K562 (cell line): ENCODE results near the gene GALNT17. TPM values are rescaled to one million over a fixed set of nuclear protein-coding genes. Genes with fewer than 3 reads are reported as not detected.

Experiments
- ATAC-seq: fragments of 200-7000 bp; cut with Tn5 transposase; 3 replicates; pipeline ENCODE4 v1.9.1; 2020; ENCODE audit warnings: moderate library complexity
- BruUV-seq: library from RNA; stranded (reverse); fragments of 400-500 nt; replicated peaks from 2 replicates; lab custom pipeline; 2021; lab: Mats Ljungman, UMichigan
- CTCF ChIA-PET: fragments of 300-600 bp; formaldehyde crosslinking; extraction: SDS; loops from one replicate; lab custom pipeline; 2021; ENCODE audit warnings: low intra/inter-chr PET ratio; lab: Yijun Ruan, JAX
- POLR2A ChIA-PET: fragments of 300-600, 350-650 bp; sonication (Branson Sonifier 250); formaldehyde crosslinking; extraction: SDS; loops from one replicate; lab custom pipeline; 2021; ENCODE audit warnings: antibody characterized with exemption, inconsistent platforms; lab: Yijun Ruan, JAX
- DNase-seq, 4 experiments: peaks; one replicate each; pipeline versions ENCODE4 v3.0.0 to v3.0.0-alpha.2; 2011 to 2018; ENCODE audit warnings: low spot score in 3 of 4, mixed read lengths in 3 of 4; ENCODE audit errors: extremely low read depth in 1 of 4
- FAIRE-seq: peaks from 2 replicates; lab custom pipeline; 2011; peaks lifted over from hg19 to GRCh38; lab: Jason Lieb, UNC
- H2AFZ ChIP-seq: 2 replicates; pipeline ENCODE4 v1.6.0; 2011; ENCODE audit warnings: low read depth, low read length, control low read depth, inconsistent platforms
- H3K27ac ChIP-seq: fragments of 200-600 bp; 3 replicates; pipeline ENCODE4 v1.8.0; 2011; ENCODE audit warnings: low read depth, mild to moderate bottlenecking, control low read depth, inconsistent platforms, low read length, moderate library complexity, mixed read lengths; ENCODE audit errors: extremely low read depth
- H3K27me3 ChIP-seq, 2 experiments: fragments of 300-600 bp in 1 of 2; 2 replicates in 1 of 2; 3 replicates in 1 of 2; pipeline versions ENCODE4 v1.6.0 to v1.8.0; 2011; ENCODE audit warnings: inconsistent platforms in 2 of 2, low read length in 2 of 2, mild to moderate bottlenecking in 1 of 2, mixed read lengths in 1 of 2, moderate library complexity in 1 of 2; ENCODE audit not compliant: control insufficient read depth in 2 of 2, insufficient read depth in 2 of 2
- H3K36me3 ChIP-seq: fragments of 300-600 bp; 3 replicates; pipeline ENCODE4 v1.8.0; 2011; ENCODE audit warnings: mild to moderate bottlenecking, low read length, inconsistent platforms; ENCODE audit not compliant: control insufficient read depth, insufficient read depth
- H3K4me1 ChIP-seq, 2 experiments: fragments of 200-600 bp in 1 of 2; replicated peaks in 1 of 2; 2 replicates in 1 of 2; 3 replicates in 1 of 2; pipeline versions ENCODE4 v1.5.1 to v1.8.0; 2011; ENCODE audit warnings: inconsistent platforms in 2 of 2, low read length in 2 of 2, mild to moderate bottlenecking in 1 of 2, mixed read lengths in 1 of 2, moderate library complexity in 1 of 2; ENCODE audit not compliant: control insufficient read depth in 2 of 2, insufficient read depth in 2 of 2
- H3K4me2 ChIP-seq: 2 replicates; pipeline ENCODE4 v1.6.1; 2011; ENCODE audit warnings: low read length, control low read depth, inconsistent platforms, mixed read lengths; ENCODE audit not compliant: insufficient read depth
- H3K4me3 ChIP-seq: fragments of 200-600 bp; sonication (generic), shearing (Covaris generic); 2 replicates; pipeline ENCODE4 v1.5.1; 2016; ENCODE audit warnings: control low read depth, inconsistent platforms
- H3K79me2 ChIP-seq: fragments of 200-600 bp; 3 replicates; pipeline ENCODE4 v1.8.0; 2011; ENCODE audit warnings: low read length, inconsistent platforms; ENCODE audit not compliant: control insufficient read depth, insufficient read depth
- H3K9ac ChIP-seq, 2 experiments: 2 replicates each; pipeline versions ENCODE4 v1.6.0 to v1.6.1; 2011; ENCODE audit warnings: low read depth in 2 of 2, low read length in 2 of 2, control low read depth in 1 of 2, inconsistent platforms in 1 of 2, mild to moderate bottlenecking in 1 of 2, mixed read lengths in 1 of 2; ENCODE audit not compliant: insufficient read depth in 1 of 2
- H3K9me1 ChIP-seq: one replicate; pipeline ENCODE4 v1.6.0; 2011; ENCODE audit warnings: inconsistent platforms, mild to moderate bottlenecking, low read length, moderate library complexity; ENCODE audit not compliant: control insufficient read depth, insufficient read depth
- H3K9me3 ChIP-seq: replicated peaks from 2 replicates; pipeline ENCODE4 v1.5.1; 2011; ENCODE audit warnings: low read depth, low read length, inconsistent platforms; ENCODE audit not compliant: control insufficient read depth, insufficient read depth
- H4K20me1 ChIP-seq: replicated peaks from 2 replicates; pipeline ENCODE4 v1.6.1; 2011; ENCODE audit warnings: low read length, inconsistent platforms, mixed read lengths; ENCODE audit not compliant: control insufficient read depth, insufficient read depth
- ARID2 ChIP-seq: fragments of 450-650 bp; IDR thresholded peaks from 2 replicates; pipeline ENCODE4 v1.6.1; 2017; ENCODE audit warnings: antibody characterized with exemption, mild to moderate bottlenecking
- EP300 ChIP-seq: IDR thresholded peaks from 2 replicates; pipeline ENCODE4 v1.6.1; 2012; ENCODE audit warnings: low read length, improper control_type of control experiment
- FOS ChIP-seq: IDR thresholded peaks from 3 replicates; pipeline ENCODE4 v1.6.1; 2011; ENCODE audit not compliant: insufficient read length; ENCODE audit errors: extremely low read depth
- XRCC5 ChIP-seq: fragments of 200-400 bp; formaldehyde crosslinking; IDR thresholded peaks from 2 replicates; pipeline ENCODE4 v1.6.1; 2017; ENCODE audit warnings: low read depth, mild to moderate bottlenecking, low read length
- ZNF311 ChIP-seq: fragments of 250-450 bp; sonication (Bioruptor Pico); IDR thresholded peaks from 2 replicates; pipeline ENCODE4 v1.4.0; 2020; ENCODE audit warnings: mild to moderate bottlenecking, moderate library complexity
- ZNF75A ChIP-seq: fragments of 450-650 bp; formaldehyde crosslinking; IDR thresholded peaks from 2 replicates; pipeline ENCODE4 v1.4.0; 2020; ENCODE audit warnings: mild to moderate bottlenecking
- WGBS: fragments of 100-300 bp; shearing (Covaris generic); methylation state at CpG from one replicate; pipeline ENCODE4 v1.1.6; 2016; ENCODE audit warnings: low coverage, mixed read lengths; ENCODE audit not compliant: insufficient coverage; ENCODE audit errors: missing lambda C conversion rate; 5-methylcytosine and 5-hydroxymethylcytosine counted together
- in situ Hi-C: fragments of 300-500 bp; cut with MboI; formaldehyde crosslinking; loops from 4 replicates; pipeline ENCODE4 v1.15.0; 2018; ENCODE audit warnings: inconsistent platforms, mixed read lengths
- intact Hi-C: fragments of 100-400 bp; cut with micrococcal nuclease; formaldehyde crosslinking; loops from 2 replicates; pipeline ENCODE4 v1.14.2; 2022
- polyA plus RNA-seq, 8 experiments: library from polyadenylated mRNA; depleted of rRNA in 4 of 8; stranded (reverse) in 5 of 8; unstranded in 3 of 8; fragments of >200 nt; fragmentation: Nextera tagmentation in 2 of 8; fragmentation: Illumina TruSeq in 1 of 8; extraction: Ambion mirVana in 2 of 8; extraction: Trizol in 1 of 8; gene quantifications; 2 replicates each; pipeline versions ENCODE4 v1.2.1 to v1.2.3, GENCODE V29; 2011 to 2014; ENCODE audit warnings: inconsistent platforms in 1 of 8, missing spikeins in 1 of 8
- total RNA-seq, 7 experiments: library from RNA; depleted of rRNA in 6 of 7; stranded (reverse); fragments of >200 nt in 6 of 7; fragmentation: Illumina TruSeq in 2 of 7; extraction: Trizol in 2 of 7; gene quantifications; 2 replicates each; pipeline versions ENCODE4 v1.2.1 to v1.2.3, GENCODE V29; 2011 to 2021; ENCODE audit warnings: low replicate concordance in 1 of 7
- TF ChIP-seq, protein P1 (sequence below): fragments of 150-350 bp; IDR thresholded peaks from 2 replicates; pipeline ENCODE4 v1.6.1; 2014; ENCODE audit warnings: low read depth, mild to moderate bottlenecking, low read length, borderline replicate concordance

GALNT17 gene
- total and polyA plus RNA-seq, 9 of the 15 experiments (the other 6 are each of a cell fraction or from before 2014, with no cell fraction given), result not detected

DNA sequence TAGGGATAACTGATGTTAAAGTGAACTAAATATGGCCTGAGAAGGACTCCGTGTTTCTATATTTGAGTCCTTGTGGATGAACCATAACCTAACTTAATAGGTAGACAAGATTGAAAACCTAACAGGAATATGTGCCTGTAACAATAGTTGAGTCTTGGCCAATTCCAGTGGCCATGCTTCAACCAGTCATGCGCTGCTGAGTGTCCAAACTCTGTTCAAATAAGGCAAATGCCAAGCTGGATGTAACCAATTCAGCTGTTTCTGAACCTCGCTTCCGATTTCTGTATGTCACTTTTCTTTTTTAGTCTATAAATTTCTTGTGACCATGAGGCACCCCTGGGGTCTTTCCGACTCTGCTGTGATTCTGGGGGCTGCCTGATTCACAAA, 608.2 kb downstream of the GALNT17 start:
- TF ChIP-seq ARID2 (no peak), ZNF75A (no peak), FOS (no peak), ZNF311 (CRISPR knock-in tag) (no peak), XRCC5 (no peak), EP300 (no peak)
- TF ChIP-seq, protein P1, sequence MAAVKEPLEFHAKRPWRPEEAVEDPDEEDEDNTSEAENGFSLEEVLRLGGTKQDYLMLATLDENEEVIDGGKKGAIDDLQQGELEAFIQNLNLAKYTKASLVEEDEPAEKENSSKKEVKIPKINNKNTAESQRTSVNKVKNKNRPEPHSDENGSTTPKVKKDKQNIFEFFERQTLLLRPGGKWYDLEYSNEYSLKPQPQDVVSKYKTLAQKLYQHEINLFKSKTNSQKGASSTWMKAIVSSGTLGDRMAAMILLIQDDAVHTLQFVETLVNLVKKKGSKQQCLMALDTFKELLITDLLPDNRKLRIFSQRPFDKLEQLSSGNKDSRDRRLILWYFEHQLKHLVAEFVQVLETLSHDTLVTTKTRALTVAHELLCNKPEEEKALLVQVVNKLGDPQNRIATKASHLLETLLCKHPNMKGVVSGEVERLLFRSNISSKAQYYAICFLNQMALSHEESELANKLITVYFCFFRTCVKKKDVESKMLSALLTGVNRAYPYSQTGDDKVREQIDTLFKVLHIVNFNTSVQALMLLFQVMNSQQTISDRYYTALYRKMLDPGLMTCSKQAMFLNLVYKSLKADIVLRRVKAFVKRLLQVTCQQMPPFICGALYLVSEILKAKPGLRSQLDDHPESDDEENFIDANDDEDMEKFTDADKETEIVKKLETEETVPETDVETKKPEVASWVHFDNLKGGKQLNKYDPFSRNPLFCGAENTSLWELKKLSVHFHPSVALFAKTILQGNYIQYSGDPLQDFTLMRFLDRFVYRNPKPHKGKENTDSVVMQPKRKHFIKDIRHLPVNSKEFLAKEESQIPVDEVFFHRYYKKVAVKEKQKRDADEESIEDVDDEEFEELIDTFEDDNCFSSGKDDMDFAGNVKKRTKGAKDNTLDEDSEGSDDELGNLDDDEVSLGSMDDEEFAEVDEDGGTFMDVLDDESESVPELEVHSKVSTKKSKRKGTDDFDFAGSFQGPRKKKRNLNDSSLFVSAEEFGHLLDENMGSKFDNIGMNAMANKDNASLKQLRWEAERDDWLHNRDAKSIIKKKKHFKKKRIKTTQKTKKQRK, result no peak
- FAIRE-seq (no peak), ATAC-seq (no peak), DNase-seq (no peak)
- H3K36me3 ChIP-seq, result no peaks in the 10 kb centered on the region
- 0% methylated on average over 5 of the region's 5 CpGs for WGBS
- H3K27me3 ChIP-seq, result peaks cover 3 to 4% of the 10 kb centered on the region in 2 experiments; a peak in 2 of 5 replicates
- no peaks in the 10 kb centered on the region for H3K9me3 ChIP-seq
- no peak overlapping the region for H3K9ac ChIP-seq
- no peaks in the 10 kb centered on the region for H3K9me1 ChIP-seq
- ChIA-PET POLR2A (no interaction called here), CTCF (interaction anchor here (0.6 kb wide), 1 partner anchor 912 kb away, joined by 3 read pairs; no protein-coding TSS in a partner anchor)
- H3K4me2 ChIP-seq, result no peak overlapping the region
- no peak overlapping the region for H3K27ac ChIP-seq
- no peaks in the 10 kb centered on the region for H3K4me1 ChIP-seq
- BruUV-seq, result no TSS peak
- H3K79me2 ChIP-seq, result no peaks in the 10 kb centered on the region
- intact Hi-C loops, result no loop called here
- in situ Hi-C loops, result no loop called here
- no peak overlapping the region for H2AFZ ChIP-seq
- H4K20me1 ChIP-seq, result no peaks in the 10 kb centered on the region
- H3K4me3 ChIP-seq, result no peak overlapping the region
